Measurements from ENCODE around the gene HSPBAP1.

- TF ChIP-seq POLR2A (IDR thresholded peaks at IDR 0.05) (no peak), CTCF (IDR thresholded peaks at IDR 0.05) (no peak), EP300 (IDR thresholded peaks at IDR 0.05; ENCODE audit: low read depth) (no peak)
Observed at GRCh38 chr3:122725106-122725505, 68.5 kb downstream of the HSPBAP1 start.
